ENCODE measurements around the gene PDK3.

Gene PDK3

GRCh38 chrX:24563291-24564010, 98.4 kb downstream of the PDK3 start:
- no peak for DNase-seq

DNA sequence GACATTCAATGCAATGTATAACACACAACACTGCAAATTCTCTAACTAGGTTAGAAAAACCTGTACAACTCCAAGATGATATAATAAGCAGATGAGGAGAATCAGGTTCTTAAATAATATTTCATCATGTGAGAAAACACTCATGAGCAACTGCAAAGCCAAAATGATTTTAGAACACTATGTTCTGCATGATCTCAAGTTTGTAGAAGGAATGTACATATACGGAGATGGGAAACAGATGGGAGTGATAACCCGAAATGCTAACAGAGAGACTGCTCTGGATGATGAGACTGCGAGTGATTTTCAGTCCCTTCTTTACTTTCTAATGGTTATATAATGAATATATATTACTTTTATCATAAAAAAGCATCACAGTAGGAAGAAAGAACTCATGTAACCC, 101.2 kb downstream of the PDK3 start:
- no peak for DNase-seq

DNA sequence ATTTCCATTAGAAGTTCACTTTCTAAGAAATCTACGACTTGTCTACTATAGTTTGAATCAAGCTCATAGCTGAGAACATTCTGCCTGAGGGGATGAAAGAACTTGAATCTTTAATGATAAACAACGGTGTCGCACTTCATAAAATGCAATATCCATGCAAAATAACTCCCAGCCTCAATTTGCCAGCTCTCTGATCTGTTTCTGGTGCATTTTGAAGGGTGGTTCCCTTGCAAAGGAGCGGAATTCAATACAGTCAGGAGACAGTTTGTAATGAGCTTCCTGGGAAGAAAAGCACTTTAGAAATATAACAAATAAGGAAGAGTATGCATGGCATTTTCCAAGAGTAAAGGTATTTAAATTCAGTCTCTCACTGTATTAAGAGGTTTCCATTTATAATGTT, 102.1 kb downstream of the PDK3 start:
- no peak for DNase-seq

GRCh38 chrX:24574743-24575142, 109.7 kb downstream of the PDK3 start:
- no peak for DNase-seq

DNA sequence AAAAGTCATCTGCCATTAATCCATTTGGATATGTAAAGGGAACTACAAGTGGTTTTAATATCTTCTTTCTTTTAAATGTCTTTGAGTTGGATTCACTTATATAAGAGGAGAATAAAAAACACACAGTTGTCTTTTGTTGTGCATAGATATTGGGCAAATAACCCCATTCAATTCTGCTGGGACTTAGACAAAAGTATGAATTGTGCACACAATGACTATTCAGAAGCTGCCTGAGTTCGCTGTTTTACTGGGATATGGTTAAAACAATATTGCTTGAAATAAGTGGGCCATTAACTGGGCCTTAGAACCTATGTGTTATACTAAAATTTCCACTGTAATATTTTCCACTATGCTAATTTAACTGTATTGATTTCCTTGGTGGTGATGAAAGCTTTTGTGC, 110.4 kb downstream of the PDK3 start:
- DNase-seq: no peak

DNA sequence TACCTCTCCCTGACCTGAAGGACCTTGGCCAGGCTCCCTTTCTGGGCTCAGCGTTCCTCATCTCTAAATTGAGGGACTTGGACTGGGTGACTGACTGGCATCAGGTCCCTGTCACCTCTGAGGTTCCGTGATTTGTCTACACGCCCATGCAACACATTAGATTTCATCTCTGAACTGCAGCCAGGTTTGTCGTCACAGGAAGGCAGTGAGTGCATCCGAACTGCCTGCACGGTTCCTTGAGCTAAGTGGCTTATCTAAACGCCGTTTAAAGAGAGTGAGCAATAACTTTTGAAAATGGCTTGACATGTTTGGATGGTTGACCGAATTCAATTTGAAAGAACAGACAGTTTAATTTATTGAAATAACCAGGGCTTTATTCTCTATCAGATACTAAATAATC, 112.0 kb downstream of the PDK3 start:
- DNase-seq: no peak
